GM12872 (cell line): ENCODE results near the gene MIER1.

Source experiments
- TF ChIP-seq, protein P1 (sequence below): IDR thresholded peaks from 3 replicates; pipeline ENCODE4 v1.5.1; 2011; ENCODE audit warnings: low read depth, mild to moderate bottlenecking, low read length, moderate library complexity; ENCODE audit not compliant: insufficient read depth

The MIER1 gene

DNA sequence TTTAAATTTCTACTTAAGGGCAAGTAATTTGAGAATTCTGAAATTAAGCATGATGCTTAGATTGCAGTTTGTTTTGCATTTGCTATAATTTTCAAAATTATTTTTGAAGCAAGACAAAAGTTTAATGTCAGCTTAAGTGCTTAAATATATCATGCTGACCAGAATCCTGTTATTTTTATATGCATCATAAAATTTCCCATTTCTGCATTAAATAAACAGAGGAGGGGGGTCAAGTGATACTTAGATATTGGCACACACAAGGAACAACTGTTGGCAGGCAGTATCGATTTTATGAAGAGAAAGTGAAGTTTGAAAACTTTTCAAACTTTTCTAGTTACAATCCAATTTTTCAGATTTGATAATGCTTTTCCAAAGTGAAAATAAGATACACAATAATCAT, 61.0 kb downstream of the MIER1 start:
- TF ChIP-seq, protein P1, sequence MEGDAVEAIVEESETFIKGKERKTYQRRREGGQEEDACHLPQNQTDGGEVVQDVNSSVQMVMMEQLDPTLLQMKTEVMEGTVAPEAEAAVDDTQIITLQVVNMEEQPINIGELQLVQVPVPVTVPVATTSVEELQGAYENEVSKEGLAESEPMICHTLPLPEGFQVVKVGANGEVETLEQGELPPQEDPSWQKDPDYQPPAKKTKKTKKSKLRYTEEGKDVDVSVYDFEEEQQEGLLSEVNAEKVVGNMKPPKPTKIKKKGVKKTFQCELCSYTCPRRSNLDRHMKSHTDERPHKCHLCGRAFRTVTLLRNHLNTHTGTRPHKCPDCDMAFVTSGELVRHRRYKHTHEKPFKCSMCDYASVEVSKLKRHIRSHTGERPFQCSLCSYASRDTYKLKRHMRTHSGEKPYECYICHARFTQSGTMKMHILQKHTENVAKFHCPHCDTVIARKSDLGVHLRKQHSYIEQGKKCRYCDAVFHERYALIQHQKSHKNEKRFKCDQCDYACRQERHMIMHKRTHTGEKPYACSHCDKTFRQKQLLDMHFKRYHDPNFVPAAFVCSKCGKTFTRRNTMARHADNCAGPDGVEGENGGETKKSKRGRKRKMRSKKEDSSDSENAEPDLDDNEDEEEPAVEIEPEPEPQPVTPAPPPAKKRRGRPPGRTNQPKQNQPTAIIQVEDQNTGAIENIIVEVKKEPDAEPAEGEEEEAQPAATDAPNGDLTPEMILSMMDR = no peak

DNA sequence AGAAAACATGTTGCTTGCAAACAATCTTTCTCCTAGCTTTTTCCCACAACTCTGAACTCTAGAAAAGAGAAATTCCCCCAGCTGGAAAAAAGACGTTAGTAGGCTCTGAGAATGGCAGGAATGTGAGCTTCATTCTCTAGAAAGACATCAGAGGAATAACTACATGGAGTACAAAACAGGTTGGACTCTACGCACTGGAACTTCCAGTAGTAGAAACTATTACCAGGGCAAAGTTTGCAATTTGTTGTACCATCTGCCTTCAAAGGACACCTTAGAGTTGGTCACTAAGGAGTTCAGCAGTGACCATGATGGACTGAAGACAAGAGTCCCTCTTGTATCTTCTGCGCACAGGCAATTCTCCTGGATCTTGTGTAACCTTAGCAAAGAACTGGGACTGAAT, 68.3 kb downstream of the MIER1 start:
- TF ChIP-seq, protein P1 = no peak

DNA sequence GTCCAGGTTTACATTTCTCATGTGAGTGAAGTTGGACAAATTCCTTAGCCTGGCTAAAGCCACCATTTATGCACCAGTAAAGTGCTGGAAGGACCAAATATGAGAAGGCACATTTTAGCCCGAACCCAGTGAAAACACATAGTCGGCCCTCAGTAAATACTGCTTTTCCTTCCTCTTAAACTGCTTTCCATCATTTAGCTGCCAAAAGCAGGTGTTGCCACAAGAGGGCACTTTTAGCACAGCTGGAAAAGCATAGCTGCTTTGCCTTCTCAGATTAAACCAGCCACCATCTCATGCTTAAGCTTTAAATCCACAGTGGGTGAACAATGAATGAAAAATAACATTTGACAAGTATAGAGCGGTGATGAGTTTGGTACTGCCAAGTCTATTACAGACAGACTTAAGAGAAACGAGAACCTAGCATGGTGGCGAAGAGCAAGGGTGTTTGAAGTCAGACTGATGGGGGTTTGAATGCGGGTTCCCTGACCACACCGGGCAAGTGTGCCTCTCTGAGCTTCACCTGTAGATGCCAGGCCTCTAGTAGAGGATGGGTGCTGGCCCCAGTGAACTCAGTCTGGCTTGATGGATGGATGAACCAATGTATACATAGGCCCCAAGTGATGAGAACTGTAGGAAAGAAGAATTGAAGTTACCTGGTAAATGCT, 71.4 kb downstream of the MIER1 start:
- TF ChIP-seq, protein P1 = peak; percentile 85

DNA sequence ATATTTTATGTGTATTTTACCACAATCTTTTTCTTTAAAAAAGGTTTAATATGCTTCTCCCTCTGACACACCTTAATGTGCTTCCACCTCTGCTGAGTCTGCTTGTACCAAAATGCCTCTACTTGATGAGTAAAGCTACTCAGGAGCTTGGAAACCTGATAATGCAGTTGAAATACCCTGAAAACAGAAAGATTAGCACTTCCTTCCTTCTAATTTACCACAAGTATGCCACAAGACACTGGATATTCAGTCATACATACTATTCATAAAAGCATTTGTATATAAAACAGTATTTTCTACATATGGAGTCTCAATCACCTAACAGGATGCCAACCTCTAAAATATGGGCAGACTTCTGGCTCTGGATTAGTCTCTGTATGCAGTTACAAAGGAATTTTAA, 74.2 kb downstream of the MIER1 start:
- TF ChIP-seq, protein P1 = no peak

DNA sequence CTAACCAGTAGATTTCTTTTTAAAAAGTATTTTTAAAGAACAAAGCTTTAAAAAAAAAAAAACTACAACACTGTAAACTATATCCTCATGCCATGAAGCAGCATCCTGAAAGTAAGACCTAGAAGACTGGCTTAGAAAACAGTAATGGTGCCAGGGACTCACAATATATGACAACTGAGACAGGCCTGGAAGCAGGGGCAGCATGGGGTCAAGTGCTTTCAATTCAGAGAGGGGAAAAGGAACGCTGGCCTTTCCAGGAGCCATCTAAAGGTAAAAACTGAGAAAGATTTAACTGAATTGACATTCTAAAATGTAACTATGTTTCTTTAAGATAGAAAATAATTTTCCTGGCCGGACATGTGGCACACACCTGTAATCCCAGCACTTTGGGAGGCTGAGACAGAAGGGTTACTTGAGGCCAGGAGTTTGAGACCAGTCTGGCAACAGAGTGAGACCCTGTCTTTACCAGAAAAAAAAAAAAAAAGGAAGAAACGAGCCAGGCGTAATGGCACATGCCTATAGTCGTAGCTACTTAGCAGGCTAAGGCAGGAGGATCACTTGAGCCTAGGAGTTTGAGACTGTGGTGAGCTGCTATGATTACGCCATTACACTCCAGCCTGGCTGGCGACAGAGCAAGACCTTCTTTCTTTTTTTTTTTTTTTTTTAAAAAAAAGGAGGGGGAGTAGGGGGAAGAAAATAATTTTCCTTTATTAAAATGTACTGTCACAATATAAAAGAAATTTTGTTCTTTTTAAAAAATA, 75.0 kb downstream of the MIER1 start:
- TF ChIP-seq, protein P1 = no peak

DNA sequence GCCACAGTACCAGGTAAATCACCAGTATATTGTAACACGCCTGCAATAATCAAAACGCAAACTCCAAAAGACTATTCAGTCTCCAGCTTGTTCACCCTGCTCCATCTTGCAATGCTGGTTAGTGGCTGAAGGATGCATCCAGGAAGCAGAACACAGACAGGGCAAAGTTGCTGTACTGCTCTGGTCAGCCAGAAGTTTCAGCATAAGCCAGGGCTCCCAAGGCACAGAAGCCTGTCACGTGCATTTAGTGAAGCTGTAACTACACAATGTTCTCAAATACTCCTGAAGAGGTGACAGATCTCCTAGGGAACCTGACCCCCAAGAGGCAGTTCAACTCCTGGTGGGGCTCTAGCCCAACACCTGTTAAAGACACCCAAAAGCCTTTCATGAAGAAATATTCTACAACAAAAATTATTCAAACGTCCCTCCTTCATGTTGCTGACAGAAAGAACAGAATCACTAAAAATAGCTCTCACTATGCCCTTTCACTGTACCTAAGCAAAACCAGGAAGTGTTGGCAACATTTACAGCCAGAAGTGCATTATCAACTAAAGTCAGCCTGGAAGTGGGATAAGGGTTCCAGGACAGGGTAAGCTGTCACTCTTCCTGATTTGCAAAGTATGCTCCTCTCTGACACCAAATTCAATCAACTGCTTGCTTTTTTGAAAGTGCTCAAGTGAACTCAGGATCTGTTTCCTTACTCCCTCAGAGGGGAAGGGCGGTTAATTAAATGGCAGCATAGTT, 77.1 kb downstream of the MIER1 start:
- TF ChIP-seq, protein P1 = no peak

DNA sequence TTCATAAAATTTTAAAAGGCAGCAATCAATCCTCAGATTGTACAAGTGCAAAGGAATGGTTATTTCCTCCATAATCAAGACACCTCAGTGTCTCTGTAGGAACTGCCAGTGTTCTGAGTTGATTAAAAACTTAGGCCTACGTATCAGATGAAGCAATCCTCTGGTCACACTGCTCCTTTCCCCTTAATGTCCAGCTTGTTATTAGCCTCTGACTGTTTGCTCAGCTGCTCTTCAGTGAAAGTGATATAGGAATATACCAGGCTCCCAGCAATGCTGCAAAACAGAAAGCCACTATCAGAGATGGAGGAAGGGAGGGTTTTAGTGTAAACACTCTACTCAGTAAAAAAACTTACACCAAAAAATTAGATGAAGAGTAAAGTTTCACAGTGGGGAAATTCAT, 79.4 kb downstream of the MIER1 start:
- TF ChIP-seq, protein P1 = no peak
